MM.1S (cell line): ENCODE data around the gene PRKAR2B.
"Not testable (repeated sequence)": the region's sequence is repeated elsewhere in the genome, so short reads cannot be mapped to it uniquely, and the experiment has no call there.

Experiments
- DNase-seq: peaks from one replicate; pipeline ENCODE4 v3.0.0-alpha.2; 2015
- H2AFZ ChIP-seq: fragments of 300-600 bp; sonication (generic); 2 replicates; pipeline ENCODE4 v1.6.0; 2016; ENCODE audit warnings: antibody characterized with exemption, low read length
- H3F3A ChIP-seq: fragments of 300-600 bp; sonication (generic); 2 replicates; pipeline ENCODE4 v1.6.1; 2016; ENCODE audit warnings: mild to moderate bottlenecking, antibody characterized with exemption, low read length, moderate library complexity, mixed read lengths; ENCODE audit not compliant: insufficient read depth
- H3K27ac ChIP-seq: fragments of 300-600 bp; sonication (generic); 2 replicates; pipeline ENCODE4 v1.5.1; 2016; ENCODE audit warnings: mild to moderate bottlenecking, low read length
- H3K27me3 ChIP-seq: fragments of 300-600 bp; sonication (generic); replicated peaks from 2 replicates; pipeline ENCODE4 v1.6.0; 2016; ENCODE audit warnings: low read length; ENCODE audit not compliant: insufficient read depth
- H3K36me3 ChIP-seq: fragments of 300-600 bp; sonication (generic); replicated peaks from 2 replicates; pipeline ENCODE4 v1.6.1; 2016; ENCODE audit warnings: mild to moderate bottlenecking, low read length, mixed read lengths; ENCODE audit not compliant: insufficient read depth
- H3K4me1 ChIP-seq: fragments of 300-600 bp; sonication (generic); 2 replicates; pipeline ENCODE4 v1.6.1; 2016; ENCODE audit warnings: low read length, mixed read lengths
- H3K4me2 ChIP-seq: fragments of 300-600 bp; sonication (generic); 2 replicates; pipeline ENCODE4 v1.6.0; 2016; ENCODE audit warnings: low read depth, low read length
- H3K4me3 ChIP-seq: fragments of 300-600 bp; sonication (generic); 2 replicates; pipeline ENCODE4 v1.5.1; 2016; ENCODE audit warnings: low read length, mixed read lengths
- H3K79me2 ChIP-seq: fragments of 300-600 bp; sonication (generic); 2 replicates; pipeline ENCODE4 v1.6.1; 2016; ENCODE audit warnings: mixed run types, low read length, mixed read lengths
- H3K9ac ChIP-seq: fragments of 300-600 bp; sonication (generic); 2 replicates; pipeline ENCODE4 v1.6.1; 2016; ENCODE audit warnings: low read length, mixed read lengths
- H3K9me2 ChIP-seq: fragments of 300-600 bp; sonication (generic); replicated peaks from 2 replicates; pipeline ENCODE4 v1.6.1; 2016; ENCODE audit warnings: mild to moderate bottlenecking, low read length, mixed read lengths; ENCODE audit not compliant: insufficient read depth
- H3K9me3 ChIP-seq: fragments of 300-600 bp; sonication (generic); replicated peaks from 2 replicates; pipeline ENCODE4 v1.6.1; 2016; ENCODE audit warnings: mild to moderate bottlenecking, low read length, mixed read lengths; ENCODE audit not compliant: insufficient read depth
- H4K20me1 ChIP-seq: fragments of 300-600 bp; sonication (generic); 2 replicates; pipeline ENCODE4 v1.6.1; 2016; ENCODE audit warnings: mild to moderate bottlenecking, low read length, moderate library complexity, mixed read lengths; ENCODE audit not compliant: insufficient read depth
- EZH2 ChIP-seq: fragments of 300-600 bp; sonication (generic); optimal IDR thresholded peaks from 2 replicates; pipeline ENCODE3; 2017; ENCODE audit warnings: low read depth, mild to moderate bottlenecking, antibody characterized with exemption, low read length, mixed read lengths
- EZH2phosphoT487 ChIP-seq: fragments of 300-600 bp; sonication (generic); IDR thresholded peaks from 2 replicates; pipeline ENCODE4 v1.6.1; 2018; ENCODE audit warnings: antibody characterized with exemption, low read length
- TF ChIP-seq, protein P1 (sequence below): fragments of 300-600 bp; sonication (generic); IDR thresholded peaks from 2 replicates; pipeline ENCODE4 v1.5.1; 2016; ENCODE audit warnings: antibody characterized with exemption, low read length, mixed read lengths

PRKAR2B gene

DNA sequence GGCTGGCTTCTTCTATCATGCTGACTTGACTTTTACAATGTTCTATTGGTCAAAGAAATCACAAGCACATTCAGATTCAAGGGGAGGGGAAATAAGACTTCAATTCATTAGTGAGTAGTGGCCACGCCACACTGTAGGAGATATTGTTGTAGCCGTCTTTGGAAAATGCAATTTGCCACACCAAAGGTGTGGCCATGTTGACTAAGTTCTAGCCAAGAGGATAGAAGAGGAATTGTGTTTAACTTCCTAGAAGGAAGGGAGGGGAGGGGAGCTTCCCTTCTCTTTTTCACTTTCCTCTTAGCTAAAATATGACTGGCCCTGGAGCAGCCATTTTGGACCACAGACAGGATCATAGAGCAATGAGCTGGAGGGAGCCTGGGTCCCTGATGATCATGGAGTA lies 3.4 kb upstream of the PRKAR2B start:
- Histone ChIP-seq H3K36me3 (no peaks in the 10 kb centered on the region), H3F3A (peaks cover 3% of the 10 kb centered on the region; the same call in 1 of the 2 replicates), H4K20me1 (no peaks in the 10 kb centered on the region), H3K9me3 (no peaks in the 10 kb centered on the region), H3K4me2 (no peak overlapping the region), H3K27ac (no peak overlapping the region), H3K9me2 (no peaks in the 10 kb centered on the region), H2AFZ (no peak overlapping the region), H3K9ac (no peak overlapping the region), H3K27me3 (0 out of 2 replicates have a peak, but pooled peaks cover 9% of the 10 kb centered on the region), H3K4me1 (peaks cover 5% of the 10 kb centered on the region; the same call in 1 of the 2 replicates), H3K79me2 (no peaks in the 10 kb centered on the region), H3K4me3 (no peak overlapping the region)
- no peak for DNase-seq
- TF ChIP-seq EZH2 (no peak), EZH2phosphoT487 (no peak)
- TF ChIP-seq, protein P1, sequence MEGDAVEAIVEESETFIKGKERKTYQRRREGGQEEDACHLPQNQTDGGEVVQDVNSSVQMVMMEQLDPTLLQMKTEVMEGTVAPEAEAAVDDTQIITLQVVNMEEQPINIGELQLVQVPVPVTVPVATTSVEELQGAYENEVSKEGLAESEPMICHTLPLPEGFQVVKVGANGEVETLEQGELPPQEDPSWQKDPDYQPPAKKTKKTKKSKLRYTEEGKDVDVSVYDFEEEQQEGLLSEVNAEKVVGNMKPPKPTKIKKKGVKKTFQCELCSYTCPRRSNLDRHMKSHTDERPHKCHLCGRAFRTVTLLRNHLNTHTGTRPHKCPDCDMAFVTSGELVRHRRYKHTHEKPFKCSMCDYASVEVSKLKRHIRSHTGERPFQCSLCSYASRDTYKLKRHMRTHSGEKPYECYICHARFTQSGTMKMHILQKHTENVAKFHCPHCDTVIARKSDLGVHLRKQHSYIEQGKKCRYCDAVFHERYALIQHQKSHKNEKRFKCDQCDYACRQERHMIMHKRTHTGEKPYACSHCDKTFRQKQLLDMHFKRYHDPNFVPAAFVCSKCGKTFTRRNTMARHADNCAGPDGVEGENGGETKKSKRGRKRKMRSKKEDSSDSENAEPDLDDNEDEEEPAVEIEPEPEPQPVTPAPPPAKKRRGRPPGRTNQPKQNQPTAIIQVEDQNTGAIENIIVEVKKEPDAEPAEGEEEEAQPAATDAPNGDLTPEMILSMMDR: no peak

DNA sequence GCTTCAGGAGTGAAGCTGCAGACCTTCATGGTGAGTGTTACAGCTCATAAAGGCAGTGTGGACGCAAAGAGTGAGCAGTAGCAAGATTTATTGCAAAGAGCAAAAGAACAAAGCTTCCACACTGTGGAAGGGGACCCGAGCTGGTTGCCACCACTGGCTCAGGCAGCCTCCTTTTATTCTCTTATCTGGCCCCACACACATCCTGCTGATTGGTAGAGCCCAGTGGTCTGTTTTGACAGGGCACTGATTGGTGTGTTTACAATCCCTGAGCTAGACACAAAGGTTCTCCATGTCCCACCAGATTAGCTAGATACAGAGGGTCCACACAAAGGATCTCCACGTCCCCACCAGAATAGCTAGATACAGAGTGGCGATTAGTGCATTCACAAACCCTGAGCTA lies 2.7 kb upstream of the PRKAR2B start:
- not testable (repeated sequence) for H4K20me1 ChIP-seq, H3K4me2 ChIP-seq, H3F3A ChIP-seq, DNase-seq, H3K27ac ChIP-seq, H3K79me2 ChIP-seq, H3K9me2 ChIP-seq, H3K9me3 ChIP-seq, H3K4me3 ChIP-seq, H2AFZ ChIP-seq, H3K36me3 ChIP-seq, H3K4me1 ChIP-seq, H3K9ac ChIP-seq, H3K27me3 ChIP-seq

DNA sequence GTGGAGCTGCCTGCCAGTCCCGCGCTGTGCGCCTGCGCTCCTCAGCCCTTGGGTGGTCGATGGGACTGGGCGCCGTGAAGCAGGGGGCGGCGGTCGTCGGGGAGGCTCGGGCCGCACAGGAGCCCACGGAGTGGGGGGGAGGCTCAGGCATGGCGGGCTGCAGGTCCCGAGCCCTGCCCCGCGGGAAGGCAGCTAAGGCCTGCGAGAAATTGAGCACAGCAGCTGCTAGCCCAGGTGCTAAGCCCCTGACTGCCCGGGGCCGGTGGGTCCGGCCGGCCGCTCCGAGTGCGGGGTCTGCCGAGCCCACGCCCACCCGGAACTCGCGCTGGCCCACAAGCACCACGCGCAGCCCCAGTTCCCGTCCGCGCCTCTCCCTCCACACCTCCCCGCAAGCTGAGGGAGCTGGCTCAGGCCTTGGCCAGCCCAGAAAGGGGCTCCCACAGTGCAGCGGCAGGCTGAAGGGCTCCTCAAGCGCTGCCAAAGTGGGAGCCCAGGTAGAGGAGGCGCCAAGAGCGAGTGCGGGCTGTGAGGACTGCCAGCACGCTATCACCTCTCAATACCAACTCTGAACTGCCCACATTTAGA lies 2.1 kb upstream of the PRKAR2B start:
- H2AFZ ChIP-seq, H3K27ac ChIP-seq, H3K27me3 ChIP-seq, H3K4me2 ChIP-seq, H3K9me2 ChIP-seq, H3K36me3 ChIP-seq, H3K4me3 ChIP-seq, H3K9me3 ChIP-seq, H4K20me1 ChIP-seq, DNase-seq, H3F3A ChIP-seq, H3K79me2 ChIP-seq, H3K4me1 ChIP-seq, H3K9ac ChIP-seq: not testable (repeated sequence)

DNA sequence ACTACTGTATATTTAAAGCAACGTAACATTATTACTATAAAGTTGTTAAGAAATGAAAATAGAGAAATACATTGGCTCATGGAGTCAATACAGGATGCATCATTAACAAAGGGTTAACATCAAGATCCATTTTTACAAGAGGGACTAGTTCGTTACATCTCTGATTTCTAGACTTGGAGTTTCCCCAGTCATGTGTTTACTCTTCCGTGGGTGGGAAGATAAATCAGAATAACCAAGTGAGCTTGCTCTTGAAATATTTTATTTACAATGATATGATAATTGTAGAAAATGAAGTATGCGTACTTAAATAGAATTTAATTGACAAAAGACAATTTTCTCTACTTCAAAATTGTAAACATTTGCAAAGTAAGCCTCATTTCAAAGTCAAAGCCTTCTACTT lies 1.0 kb upstream of the PRKAR2B start:
- H3K9me2 ChIP-seq: no peaks in the 10 kb centered on the region
- peaks cover 3% of the 10 kb centered on the region; the same call in 1 of the 2 replicates for H3F3A ChIP-seq
- no peak overlapping the region for H3K27ac ChIP-seq
- H3K4me2 ChIP-seq: no peak overlapping the region
- TF ChIP-seq EZH2 (no peak), EZH2phosphoT487 (no peak)
- TF ChIP-seq, protein P1: no peak
- DNase-seq: no peak
- no peak overlapping the region for H3K9ac ChIP-seq
- H4K20me1 ChIP-seq: no peaks in the 10 kb centered on the region
- no peak overlapping the region for H2AFZ ChIP-seq
- peaks cover 5% of the 10 kb centered on the region; the same call in 1 of the 2 replicates for H3K4me1 ChIP-seq
- 0 out of 2 replicates have a peak, but pooled peaks cover 9% of the 10 kb centered on the region for H3K27me3 ChIP-seq
- H3K79me2 ChIP-seq: no peaks in the 10 kb centered on the region
- H3K4me3 ChIP-seq: no peak overlapping the region
- H3K36me3 ChIP-seq: no peaks in the 10 kb centered on the region
- no peaks in the 10 kb centered on the region for H3K9me3 ChIP-seq
